ENCODE results near the gene UBE2J2. TPM values are rescaled to one million over a fixed set of nuclear protein-coding genes. Genes with fewer than 3 reads are reported as not detected.

UBE2J2 gene
- total RNA-seq, 1 donor from 2014 or later = 65.1 TPM

- Mint-ChIP-seq H3K27me3 (ENCODE audit: unreplicated experiment) (no peaks in the 10 kb centered on the region), H3K36me3 (ENCODE audit: unreplicated experiment) (peaks cover 2% of the 10 kb centered on the region), H3K4me1 (ENCODE audit: unreplicated experiment) (peaks cover 1% of the 10 kb centered on the region), H3K27ac (ENCODE audit: unreplicated experiment) (no peak overlapping the region), H3K4me3 (ENCODE audit: unreplicated experiment) (no peak overlapping the region), H3K9me3 (ENCODE audit: unreplicated experiment) (no peaks in the 10 kb centered on the region)
- no peak for DNase-seq (ENCODE audit: extremely low spot score, unreplicated experiment)
- no peak for TF ChIP-seq CTCF (IDR thresholded peaks at IDR 0.05)
Measured at GRCh38 chr1:1247341-1247913, 26.2 kb downstream of the UBE2J2 start.

GRCh38 chr1:1246577-1247340 lies 26.9 kb downstream of the UBE2J2 start, which contains the start of gene C1QTNF12:
Gene C1QTNF12 (minus strand): TSS chr1:1246722. CDS start chr1:1246690, 32 bp downstream.
- TF ChIP-seq CTCF (IDR thresholded peaks at IDR 0.05) = no peak
- Mint-ChIP-seq H3K36me3 (ENCODE audit: unreplicated experiment) (no peaks in the 10 kb centered on the region), H3K4me3 (ENCODE audit: unreplicated experiment) (no peak within 1 kb of the TSS), H3K9me3 (ENCODE audit: unreplicated experiment) (no peaks in the 10 kb centered on the region), H3K27me3 (ENCODE audit: unreplicated experiment) (no peaks in the 10 kb centered on the region), H3K4me1 (ENCODE audit: unreplicated experiment) (peaks cover 1% of the 10 kb centered on the region), H3K27ac (ENCODE audit: unreplicated experiment) (no peak within 1 kb of the TSS)
- DNase-seq (ENCODE audit: extremely low spot score, unreplicated experiment) = no peak

GRCh38 chr1:1245817-1246576 lies 27.7 kb downstream of the UBE2J2 start:
- TF ChIP-seq CTCF (IDR thresholded peaks at IDR 0.05) = no peak
- H3K4me1 Mint-ChIP-seq (ENCODE audit: unreplicated experiment) = peaks cover 1% of the 10 kb centered on the region
- DNase-seq (ENCODE audit: extremely low spot score, unreplicated experiment) = no peak
- no peaks in the 10 kb centered on the region for H3K9me3 Mint-ChIP-seq (ENCODE audit: unreplicated experiment)
- no peaks in the 10 kb centered on the region for H3K36me3 Mint-ChIP-seq (ENCODE audit: unreplicated experiment)
- no peaks in the 10 kb centered on the region for H3K27me3 Mint-ChIP-seq (ENCODE audit: unreplicated experiment)
- H3K4me3 Mint-ChIP-seq (ENCODE audit: unreplicated experiment) = no peak overlapping the region
- H3K27ac Mint-ChIP-seq (ENCODE audit: unreplicated experiment) = no peak overlapping the region

- H3K36me3 Mint-ChIP-seq (ENCODE audit: unreplicated experiment) = no peaks in the 10 kb centered on the region
- peaks cover 1% of the 10 kb centered on the region for H3K4me1 Mint-ChIP-seq (ENCODE audit: unreplicated experiment)
- no peaks in the 10 kb centered on the region for H3K9me3 Mint-ChIP-seq (ENCODE audit: unreplicated experiment)
- no peak overlapping the region for H3K4me3 Mint-ChIP-seq (ENCODE audit: unreplicated experiment)
- H3K27ac Mint-ChIP-seq (ENCODE audit: unreplicated experiment) = no peak overlapping the region
- no peak for TF ChIP-seq CTCF (IDR thresholded peaks at IDR 0.05)
- no peaks in the 10 kb centered on the region for H3K27me3 Mint-ChIP-seq (ENCODE audit: unreplicated experiment)
- no peak for DNase-seq (ENCODE audit: extremely low spot score, unreplicated experiment)
Measured at GRCh38 chr1:1245178-1245816, 28.4 kb downstream of the UBE2J2 start.

All from osteocyte (in vitro differentiated cells).